GM10248 (cell line): Measurements from ENCODE around the gene FPGS.

Source experiments
- CTCF ChIA-PET: fragments of 300-600 bp; sonication (Branson Sonifier 250); formaldehyde crosslinking; extraction: SDS; loops from one replicate; lab custom pipeline; 2021; ENCODE audit warnings: antibody characterized with exemption; lab: Yijun Ruan, JAX
- POLR2A ChIA-PET: fragments of 350-650 bp; sonication (Branson Sonifier 250); formaldehyde crosslinking; extraction: SDS; loops from one replicate; lab custom pipeline; 2020; ENCODE audit warnings: antibody characterized with exemption; lab: Yijun Ruan, JAX
- DNase-seq: peaks from one replicate; pipeline ENCODE4 v3.0.0; 2012; ENCODE audit errors: extremely low spot score
- CTCF ChIP-seq: IDR thresholded peaks from 2 replicates; pipeline ENCODE4 v1.5.1; 2012; ENCODE audit warnings: mild to moderate bottlenecking, low read depth; ENCODE audit errors: extremely low read depth, missing control alignments, control extremely low read depth

Gene FPGS

GRCh38 chr9:127796852-127797370 lies 5.8 kb upstream of the FPGS start:
- CTCF ChIA-PET: interaction anchor here (3.6 kb wide), 1 partner anchor 10 kb away, joined by 21 read pairs; the partner anchor contains the start of gene CDK9
- no peak for DNase-seq
- POLR2A ChIA-PET: interaction anchor here (0.6 to 1.7 kb wide), 5 partner anchors 12 to 179 kb away, joined by 3 to 6 read pairs (median 4); partner anchors contain the start of gene CDK9
- TF ChIP-seq CTCF: no peak

- no peak for DNase-seq
- TF ChIP-seq CTCF: no peak
- POLR2A ChIA-PET: interaction anchor here (1.0 to 1.1 kb wide), 3 partner anchors 10 to 59 kb away, joined by 3 to 5 read pairs (median 4); no protein-coding TSS in a partner anchor
- CTCF ChIA-PET: interaction anchor here (0.7 to 2.1 kb wide), 7 partner anchors 10 to 120 kb away, joined by 3 to 12 read pairs (median 4); partner anchors contain the start of genes CDK9, SH2D3C and TOR2A
Observed at GRCh38 chr9:127801955-127802575, 617 bp upstream of the FPGS start.

DNA sequence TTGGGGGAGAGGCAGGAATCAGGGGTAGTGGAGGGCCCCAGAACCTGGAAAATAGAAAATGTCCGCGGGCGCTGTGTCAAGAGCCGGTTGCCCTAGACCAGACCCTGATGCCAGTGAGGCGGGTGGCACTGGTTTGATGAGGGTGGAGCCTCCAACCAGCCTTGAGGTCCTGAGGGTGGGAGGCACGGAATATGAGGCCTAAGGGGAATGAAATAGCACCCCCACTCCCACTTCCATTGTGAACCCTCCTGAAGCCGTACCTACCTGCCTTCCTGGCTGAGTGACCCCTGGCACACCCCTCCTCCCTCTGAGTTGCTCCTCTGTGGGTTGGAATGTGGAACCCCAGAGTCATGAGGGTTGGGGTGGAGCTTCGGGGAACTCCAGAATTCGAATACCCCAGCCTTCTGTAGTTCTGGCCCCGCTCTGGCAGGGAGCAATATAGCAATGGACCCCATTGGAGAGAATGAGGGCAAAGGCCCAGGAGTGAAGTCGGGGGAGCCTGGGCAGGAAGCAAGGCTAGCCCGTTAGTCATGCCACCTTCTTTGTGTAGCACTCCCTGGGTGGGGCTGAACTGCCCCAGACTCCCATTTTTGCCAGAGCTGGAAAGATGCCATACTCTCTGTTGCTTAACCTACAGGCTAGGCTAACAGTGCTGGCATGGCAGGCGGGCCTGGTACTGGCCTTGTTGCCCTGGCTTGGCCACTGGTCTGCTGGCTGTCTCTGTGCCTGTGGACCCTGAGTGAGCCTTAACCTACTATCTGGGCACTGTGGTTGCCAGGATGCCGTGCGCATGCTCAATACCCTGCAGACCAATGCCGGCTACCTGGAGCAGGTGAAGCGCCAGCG lies 1.0 kb downstream of the FPGS start:
- ChIA-PET CTCF (interaction anchor here (0.8 to 1.6 kb wide), 4 partner anchors 31 to 74 kb away, joined by 3 to 4 read pairs (median 3); partner anchors contain the start of genes AK1, ENG and TOR2A), POLR2A (interaction anchor here (0.5 to 1.0 kb wide), 2 partner anchors 12 to 50 kb away, joined by 3 read pairs; no protein-coding TSS in a partner anchor)
- no peak for TF ChIP-seq CTCF
- DNase-seq: no peak

- peak; percentile 32 for TF ChIP-seq CTCF
- CTCF ChIA-PET: interaction anchor here (0.8 to 2.0 kb wide), 5 partner anchors 14 to 23 kb away, joined by 3 to 5 read pairs (median 4); partner anchors contain the start of gene CDK9
- POLR2A ChIA-PET: no interaction called here
Observed at GRCh38 chr9:127805620-127806019, 2.9 kb downstream of the FPGS start.

GRCh38 chr9:127806871-127807270 lies 4.2 kb downstream of the FPGS start:
- DNase-seq: no peak
- no peak for TF ChIP-seq CTCF
- POLR2A ChIA-PET: no interaction called here
- CTCF ChIA-PET: interaction anchor here (2.0 kb wide), 1 partner anchor 23 kb away, joined by 5 read pairs; no protein-coding TSS in a partner anchor

More at GRCh38 chr9:127805620-127806019, 2.9 kb downstream of the FPGS start:
- no peak for DNase-seq
